Measurements from ENCODE around the gene JAZF1.

DNA sequence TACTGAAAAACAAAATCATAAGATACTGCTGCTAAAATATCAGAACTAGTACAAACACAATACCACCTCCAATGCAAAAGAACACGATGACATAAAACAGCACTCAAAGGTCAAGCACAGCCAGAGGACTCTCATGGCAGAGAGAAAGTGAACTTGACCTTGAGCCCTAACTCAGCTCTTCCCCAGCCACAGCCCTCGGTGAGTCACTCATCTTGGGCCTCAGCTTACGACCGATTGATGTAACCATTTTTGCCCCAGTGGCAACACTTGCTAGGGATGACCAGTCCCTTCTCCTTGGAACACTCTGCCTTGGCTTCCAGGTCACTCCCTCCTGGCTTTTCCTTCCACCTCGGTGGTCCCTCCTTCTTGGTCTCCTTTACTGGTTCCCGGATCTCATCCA is 77.8 kb downstream of the JAZF1 start:
- TF ChIP-seq, protein P1, sequence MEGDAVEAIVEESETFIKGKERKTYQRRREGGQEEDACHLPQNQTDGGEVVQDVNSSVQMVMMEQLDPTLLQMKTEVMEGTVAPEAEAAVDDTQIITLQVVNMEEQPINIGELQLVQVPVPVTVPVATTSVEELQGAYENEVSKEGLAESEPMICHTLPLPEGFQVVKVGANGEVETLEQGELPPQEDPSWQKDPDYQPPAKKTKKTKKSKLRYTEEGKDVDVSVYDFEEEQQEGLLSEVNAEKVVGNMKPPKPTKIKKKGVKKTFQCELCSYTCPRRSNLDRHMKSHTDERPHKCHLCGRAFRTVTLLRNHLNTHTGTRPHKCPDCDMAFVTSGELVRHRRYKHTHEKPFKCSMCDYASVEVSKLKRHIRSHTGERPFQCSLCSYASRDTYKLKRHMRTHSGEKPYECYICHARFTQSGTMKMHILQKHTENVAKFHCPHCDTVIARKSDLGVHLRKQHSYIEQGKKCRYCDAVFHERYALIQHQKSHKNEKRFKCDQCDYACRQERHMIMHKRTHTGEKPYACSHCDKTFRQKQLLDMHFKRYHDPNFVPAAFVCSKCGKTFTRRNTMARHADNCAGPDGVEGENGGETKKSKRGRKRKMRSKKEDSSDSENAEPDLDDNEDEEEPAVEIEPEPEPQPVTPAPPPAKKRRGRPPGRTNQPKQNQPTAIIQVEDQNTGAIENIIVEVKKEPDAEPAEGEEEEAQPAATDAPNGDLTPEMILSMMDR (IDR thresholded peaks at IDR 0.05): no peak
- TF ChIP-seq POLR2A (IDR thresholded peaks at IDR 0.05) (no peak), POLR2AphosphoS5 (IDR thresholded peaks at IDR 0.05; ENCODE audit: insufficient read depth in 1 of 2, low read depth in 1 of 2) (no peak)
